Gastroesophageal sphincter (tissue), 3 donors: ENCODE results near the gene SYNJ2.

Source experiments
- POLR2A ChIP-seq, 2 donors: fragments of 450-650 bp; IDR thresholded peaks; one replicate each; pipeline ENCODE4 v1.6.1; 2017; ENCODE audit warnings: antibody characterized with exemption in 2 of 2, mild to moderate bottlenecking in 2 of 2, moderate library complexity in 1 of 2
- TF ChIP-seq, protein P1 (sequence below), 4 experiments: fragments of 200-600 bp in 2 of 4; fragments of 450-650 bp in 2 of 4; sonication (generic) in 1 of 4; IDR thresholded peaks; one replicate each; pipeline ENCODE4 v1.5.1; 2017 to 2019; ENCODE audit warnings: antibody characterized with exemption in 4 of 4, mild to moderate bottlenecking in 2 of 4, moderate library complexity in 2 of 4

DNA sequence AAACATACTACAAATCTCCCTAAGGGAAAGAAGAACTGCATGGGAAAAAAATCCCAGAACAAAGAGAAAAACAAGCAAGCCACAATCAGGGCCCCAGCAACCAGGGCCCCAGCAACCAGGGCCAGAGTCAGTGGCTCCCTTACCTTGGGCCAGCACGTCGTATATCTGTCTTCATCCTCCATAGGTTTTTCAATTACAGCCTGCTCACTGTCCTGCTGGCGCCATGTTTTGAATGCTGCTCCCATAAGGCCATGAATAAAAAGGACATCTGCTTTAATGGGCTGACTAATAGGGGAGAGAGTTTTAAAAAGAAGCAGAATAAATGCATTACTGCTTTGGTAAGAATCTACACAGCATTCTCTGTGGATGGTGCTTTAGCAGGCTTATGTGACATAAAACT is 137.2 kb downstream of the SYNJ2 start:
- TF ChIP-seq, protein P1, sequence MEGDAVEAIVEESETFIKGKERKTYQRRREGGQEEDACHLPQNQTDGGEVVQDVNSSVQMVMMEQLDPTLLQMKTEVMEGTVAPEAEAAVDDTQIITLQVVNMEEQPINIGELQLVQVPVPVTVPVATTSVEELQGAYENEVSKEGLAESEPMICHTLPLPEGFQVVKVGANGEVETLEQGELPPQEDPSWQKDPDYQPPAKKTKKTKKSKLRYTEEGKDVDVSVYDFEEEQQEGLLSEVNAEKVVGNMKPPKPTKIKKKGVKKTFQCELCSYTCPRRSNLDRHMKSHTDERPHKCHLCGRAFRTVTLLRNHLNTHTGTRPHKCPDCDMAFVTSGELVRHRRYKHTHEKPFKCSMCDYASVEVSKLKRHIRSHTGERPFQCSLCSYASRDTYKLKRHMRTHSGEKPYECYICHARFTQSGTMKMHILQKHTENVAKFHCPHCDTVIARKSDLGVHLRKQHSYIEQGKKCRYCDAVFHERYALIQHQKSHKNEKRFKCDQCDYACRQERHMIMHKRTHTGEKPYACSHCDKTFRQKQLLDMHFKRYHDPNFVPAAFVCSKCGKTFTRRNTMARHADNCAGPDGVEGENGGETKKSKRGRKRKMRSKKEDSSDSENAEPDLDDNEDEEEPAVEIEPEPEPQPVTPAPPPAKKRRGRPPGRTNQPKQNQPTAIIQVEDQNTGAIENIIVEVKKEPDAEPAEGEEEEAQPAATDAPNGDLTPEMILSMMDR (IDR thresholded peaks at IDR 0.05), result no peak
- no peak for TF ChIP-seq POLR2A (IDR thresholded peaks at IDR 0.05)
